HG03439 (cell line): ENCODE measurements around the gene TLE4.
A peak's percentile ranks its signal among the peaks of the same experiment; 100 is the strongest.

Experiments
- ATAC-seq: cut with Tn5 transposase; IDR thresholded peaks from one replicate; pipeline ENCODE4 v1.9.1; 2021; ENCODE audit warnings: mild to moderate bottlenecking, moderate library complexity; ENCODE audit not compliant: unreplicated experiment

The TLE4 gene

DNA sequence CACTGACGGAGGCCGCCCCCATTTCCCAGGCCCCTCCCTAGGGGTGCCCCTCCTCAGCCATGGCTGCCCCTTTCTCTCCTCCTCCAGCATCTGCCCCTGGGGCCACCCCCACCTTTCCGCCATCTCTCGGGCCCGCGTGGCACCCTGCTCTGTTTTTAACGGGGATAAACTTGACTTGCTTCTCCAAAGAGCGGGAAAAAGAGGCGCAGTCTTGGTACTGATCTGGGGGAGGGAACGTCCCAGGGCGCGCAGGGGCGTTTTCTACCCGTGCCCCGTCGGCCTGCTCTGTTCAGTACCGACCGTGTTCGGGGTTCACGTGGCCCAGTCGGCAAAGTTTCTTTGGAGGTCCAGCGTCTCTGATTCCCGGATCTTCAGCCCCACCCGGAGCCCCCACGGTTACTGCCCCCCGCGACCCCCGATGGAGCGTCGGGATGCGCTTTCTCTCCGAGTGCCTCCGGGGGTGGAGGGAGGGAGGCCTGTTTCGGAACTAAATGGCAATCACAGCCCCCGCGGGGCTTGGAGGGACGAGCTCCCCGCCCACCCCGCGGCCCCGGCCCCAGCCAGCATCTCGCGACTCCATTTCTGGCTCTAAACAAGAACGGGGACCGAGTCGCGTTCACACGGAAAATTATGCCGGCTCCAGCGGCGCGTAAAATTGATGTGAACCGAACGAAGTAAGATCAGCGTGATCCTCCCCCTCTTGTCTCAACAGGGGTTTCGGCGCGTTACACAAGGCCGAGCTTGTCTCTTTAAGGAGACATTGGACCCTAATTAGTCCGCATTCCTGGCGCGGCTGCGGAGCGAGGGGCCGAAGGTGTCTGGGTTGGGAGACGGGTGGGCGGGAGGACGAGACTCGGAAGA is 1.1 kb upstream of the TLE4 start:
- peak; percentile 10 for ATAC-seq

DNA sequence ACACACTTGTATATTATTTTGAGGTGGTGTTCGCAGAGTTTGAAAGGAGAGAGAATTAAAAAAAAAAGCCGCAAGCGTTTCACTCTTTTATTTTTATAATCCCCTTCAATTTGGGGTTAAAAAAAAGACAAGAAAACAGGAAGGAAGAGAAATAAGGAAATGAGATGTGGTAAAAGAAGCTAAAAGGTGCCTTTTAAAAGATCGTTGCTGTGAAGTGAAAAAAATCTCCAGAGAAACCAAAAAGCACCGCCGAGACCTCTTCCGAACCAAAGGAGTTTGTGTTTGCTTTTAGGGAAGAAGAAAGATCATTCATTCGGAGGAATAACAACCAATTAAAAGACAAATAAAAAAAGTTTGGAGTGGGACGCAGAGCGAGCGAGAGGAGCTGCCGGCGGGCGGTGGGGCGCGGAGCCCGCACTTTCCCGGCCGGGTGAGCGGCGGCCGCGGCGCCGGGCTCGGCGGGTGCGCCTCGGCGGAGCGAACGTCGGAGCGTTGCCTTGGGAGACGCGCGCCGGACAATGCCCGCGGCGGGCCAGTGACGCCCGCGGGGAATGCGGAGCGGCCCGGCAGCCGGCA is 355 bp downstream of the TLE4 start:
- no peak for ATAC-seq

DNA sequence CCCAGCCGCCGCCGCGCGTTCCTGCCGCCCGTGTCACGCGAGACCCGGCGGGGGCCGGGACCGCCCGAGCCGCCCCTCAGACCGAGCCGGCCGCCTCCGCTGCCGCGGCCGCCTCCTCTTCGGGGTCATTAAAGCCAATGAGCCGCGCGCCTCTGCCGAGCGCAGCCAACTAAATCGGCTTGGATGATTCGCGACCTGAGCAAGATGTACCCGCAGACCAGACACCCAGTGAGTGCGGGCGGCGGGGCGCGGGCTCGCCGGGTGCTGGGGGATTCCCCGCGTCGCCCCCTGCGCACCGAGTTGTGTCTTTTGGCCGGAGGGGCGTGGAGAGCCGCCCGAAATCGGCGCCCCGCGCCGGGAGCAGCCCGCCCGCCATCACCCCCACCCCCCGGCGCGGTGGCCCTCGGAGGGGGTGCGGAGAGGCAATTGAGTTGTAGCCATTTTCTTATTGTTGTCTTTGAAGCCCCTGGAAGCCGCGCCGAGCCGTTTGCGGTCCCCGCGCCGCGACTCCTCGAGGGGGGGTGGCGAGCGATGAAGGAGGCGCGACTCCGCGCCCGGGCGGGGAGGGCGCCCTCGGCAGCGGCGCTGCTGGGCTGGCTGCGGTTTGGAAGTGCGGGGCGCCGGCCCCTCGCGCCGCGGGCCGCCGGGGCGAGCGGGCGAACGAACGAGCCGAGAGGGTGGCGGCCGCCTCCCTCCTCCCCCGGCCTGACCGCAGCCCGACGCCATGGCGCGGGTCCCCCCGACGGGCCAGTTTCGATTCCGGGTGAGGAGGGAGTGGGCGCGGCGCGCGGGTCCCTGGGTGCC is 1.0 kb downstream of the TLE4 start:
- ATAC-seq: no peak

DNA sequence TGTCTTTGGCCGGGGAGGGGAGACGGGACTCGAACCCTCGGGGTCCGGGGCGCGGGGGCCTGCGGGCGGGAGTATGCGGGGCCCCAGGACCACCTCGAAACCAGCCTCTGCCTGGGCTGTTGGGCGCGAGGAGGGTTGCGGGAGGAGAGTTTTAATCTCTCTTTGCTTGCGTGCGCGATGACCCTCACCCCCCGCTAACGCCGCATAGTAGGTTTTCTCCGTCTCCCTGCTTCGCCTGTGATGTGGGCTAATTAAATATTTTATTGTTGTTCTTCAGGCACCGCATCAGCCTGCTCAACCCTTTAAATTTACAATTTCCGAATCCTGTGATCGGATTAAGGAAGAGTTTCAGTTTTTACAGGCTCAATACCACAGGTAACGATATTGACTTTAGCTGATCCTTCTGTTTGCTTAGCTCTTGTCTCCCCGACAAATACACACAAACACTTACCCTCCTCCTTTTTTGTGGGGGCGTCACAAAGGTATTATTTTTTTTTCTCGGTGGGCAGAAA is 1.7 kb downstream of the TLE4 start:
- ATAC-seq: no peak

DNA sequence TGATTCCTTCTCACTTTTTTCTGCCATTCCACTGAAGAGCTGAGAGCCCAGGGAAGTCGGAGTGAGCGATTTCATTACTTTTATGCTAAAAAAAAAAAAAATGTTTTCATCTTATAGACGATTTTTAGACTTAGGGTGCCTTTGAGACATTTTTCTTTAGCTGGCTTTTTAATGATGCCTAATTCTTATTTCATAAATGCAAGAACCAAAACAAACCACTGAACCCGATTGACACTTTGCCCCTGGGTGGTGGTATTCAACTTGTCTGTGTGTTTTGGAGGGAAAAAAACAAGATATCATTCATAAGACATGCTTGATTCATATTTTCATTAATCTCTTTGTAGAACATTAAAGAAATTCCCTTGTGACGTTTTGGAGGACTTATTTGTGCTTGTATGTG is 2.4 kb downstream of the TLE4 start:
- ATAC-seq: no peak

DNA sequence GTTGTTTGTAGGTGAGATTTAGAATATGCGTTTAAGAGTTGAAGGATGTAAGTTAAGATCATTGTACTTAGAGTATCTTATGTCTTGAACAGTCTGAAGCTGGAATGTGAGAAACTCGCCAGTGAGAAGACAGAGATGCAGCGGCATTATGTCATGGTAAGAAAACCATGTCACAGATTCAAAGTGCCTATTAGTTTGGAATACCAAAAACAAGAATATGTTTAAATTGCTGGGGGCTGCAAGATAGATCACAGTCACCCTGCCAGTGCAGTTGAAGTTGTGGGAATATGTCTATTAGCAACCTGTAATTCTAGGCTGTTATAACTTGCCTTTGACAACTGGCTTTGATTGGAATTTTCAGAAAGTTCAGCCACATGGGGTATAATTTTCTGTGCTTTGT is 3.0 kb downstream of the TLE4 start:
- no peak for ATAC-seq

DNA sequence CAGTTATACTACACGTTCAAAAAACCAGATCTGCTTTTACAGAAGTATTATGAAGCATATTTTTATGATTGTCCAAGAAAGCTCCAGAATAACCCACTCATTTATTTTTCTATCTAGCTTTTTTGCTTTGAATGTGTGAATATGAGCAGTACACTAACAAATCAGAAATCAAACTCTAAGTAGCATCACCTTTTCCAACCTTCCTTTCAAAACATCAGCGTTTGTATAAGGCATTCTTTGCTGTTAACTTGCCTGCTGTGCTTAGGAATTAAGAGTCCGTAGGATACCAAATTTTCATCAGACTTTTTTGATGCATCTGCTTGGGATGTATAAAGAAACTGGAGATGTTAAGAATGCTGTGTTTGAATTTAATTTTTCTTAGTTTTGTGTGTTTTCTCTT is 3.8 kb downstream of the TLE4 start:
- ATAC-seq: no peak

DNA sequence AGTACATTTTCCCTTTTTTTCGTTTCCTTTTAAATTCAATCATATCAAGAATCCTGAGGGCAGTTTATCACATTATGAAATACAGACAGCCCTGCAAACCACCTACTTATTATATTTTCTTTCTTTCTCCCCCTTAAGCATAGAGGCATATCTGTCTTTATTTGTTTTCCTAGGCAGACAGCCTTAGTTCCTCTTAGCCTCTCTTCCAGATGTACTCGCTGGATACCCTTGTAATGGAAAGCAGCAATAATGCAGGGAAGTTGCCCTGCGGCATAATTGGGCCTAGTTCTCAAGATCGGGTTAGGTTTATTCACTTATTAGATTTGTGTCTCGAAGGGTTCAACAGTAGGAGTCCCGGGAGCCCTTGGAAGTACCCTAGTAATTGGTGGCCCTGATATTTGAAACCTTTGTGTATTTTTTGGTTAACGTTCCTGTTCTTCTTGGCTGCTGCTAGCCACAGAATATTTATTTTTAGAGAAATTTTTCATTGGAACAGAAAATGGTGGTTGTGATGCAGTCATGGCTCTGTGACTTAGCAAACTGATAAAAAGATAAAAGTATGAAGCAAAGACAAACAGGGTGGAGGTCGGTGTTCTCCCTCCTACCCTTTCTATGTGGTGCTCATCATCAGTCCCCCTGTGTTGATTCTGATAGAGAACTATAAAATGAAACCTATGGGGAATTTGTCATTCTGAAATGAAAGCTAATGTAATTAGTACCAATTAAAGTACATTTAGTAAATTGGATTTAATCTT is 6.4 kb downstream of the TLE4 start:
- no peak for ATAC-seq

DNA sequence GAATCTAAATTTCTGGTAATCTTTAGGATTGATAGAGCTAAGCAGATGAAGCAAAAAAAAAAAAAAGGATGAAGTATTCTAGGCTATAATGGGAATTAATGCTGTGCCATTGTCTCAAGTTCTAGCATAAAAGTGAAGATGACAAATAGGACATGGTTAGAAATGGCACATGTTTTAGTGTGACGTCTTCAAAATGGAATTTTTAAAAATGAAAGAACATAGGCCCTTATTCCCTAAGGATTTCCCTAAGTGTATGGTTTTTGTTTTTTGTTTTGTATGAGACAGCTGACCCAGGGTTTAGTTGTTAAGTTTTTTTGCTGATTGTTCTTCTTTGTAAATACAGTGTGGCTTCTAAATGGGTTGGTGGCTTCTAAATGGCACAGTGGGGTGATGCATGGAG is 7.1 kb downstream of the TLE4 start:
- ATAC-seq: no peak

DNA sequence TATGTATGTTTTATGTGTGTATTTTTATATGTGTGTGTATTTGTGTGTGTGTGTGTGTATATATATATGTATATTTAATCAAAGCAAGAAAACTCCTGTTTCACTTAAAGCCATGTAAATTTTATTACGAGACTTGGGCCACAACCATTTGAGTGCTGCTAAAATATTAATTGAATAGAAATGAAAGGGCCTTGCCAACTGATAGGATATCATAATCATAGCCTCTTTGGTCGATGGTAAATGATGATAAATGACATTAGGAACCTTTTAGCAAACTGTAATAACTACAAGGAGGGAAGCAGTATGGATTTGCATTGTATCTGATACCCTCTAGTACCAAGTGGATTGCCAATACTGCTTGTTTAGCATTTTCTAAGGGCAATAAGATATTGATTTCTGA is 7.9 kb downstream of the TLE4 start:
- no peak for ATAC-seq

DNA sequence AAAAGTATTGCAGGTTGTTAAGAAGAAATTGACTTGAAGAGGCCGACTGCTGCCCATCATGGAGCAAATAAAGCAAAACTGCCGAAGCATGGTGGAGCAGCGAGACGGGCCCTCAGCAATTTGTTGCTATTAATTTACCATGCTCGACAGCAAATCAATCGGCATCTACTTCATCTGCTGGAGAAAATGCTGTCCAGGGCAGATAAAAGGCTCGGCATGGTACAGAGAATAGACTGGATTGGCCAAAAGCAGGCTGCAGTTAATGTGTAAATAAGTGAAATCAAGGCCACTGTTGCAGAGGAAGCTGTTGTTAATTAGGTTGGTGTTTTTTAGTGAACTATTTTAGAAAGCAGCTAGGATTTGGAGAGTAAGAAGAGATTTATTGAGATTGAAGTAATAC is 8.3 kb downstream of the TLE4 start:
- no peak for ATAC-seq

DNA sequence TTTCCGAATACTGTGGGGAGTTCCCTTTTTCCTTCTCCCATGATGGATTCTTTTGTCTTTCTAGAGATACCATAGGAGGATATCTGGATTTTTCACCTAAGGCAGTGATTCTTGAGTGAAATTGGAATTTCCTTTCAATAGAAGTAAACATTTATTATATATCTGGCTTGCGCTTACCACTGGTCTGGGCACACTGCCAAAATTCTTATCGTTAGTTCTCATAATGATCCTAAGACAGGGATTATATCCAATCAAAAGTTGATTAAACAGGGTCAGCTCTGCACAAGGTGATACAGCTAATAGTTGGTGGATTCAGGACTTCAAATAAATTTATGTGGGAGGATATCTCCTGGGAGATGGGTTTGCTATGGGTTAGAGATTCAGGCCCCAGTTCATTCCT is 9.6 kb downstream of the TLE4 start:
- no peak for ATAC-seq

DNA sequence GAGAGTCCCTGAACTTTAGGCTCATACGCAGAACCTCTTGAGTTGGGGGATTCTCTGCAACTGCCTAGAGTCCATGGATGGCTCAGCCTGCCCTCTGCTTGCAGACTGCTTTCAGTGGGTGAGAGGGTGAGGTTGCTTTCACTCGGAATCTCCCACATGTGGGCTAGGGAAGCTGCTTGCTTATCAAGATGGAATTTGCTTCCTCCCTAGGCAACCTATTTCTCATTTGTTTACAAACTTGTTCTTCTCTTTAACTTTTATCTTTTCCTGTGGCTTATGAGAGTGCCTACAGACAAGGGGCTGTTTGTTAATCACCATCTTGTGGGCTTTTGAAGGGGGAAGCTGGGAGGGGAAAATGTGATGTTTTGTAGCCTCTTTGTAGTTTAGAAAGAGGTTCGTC is 10.0 kb downstream of the TLE4 start:
- no peak for ATAC-seq

DNA sequence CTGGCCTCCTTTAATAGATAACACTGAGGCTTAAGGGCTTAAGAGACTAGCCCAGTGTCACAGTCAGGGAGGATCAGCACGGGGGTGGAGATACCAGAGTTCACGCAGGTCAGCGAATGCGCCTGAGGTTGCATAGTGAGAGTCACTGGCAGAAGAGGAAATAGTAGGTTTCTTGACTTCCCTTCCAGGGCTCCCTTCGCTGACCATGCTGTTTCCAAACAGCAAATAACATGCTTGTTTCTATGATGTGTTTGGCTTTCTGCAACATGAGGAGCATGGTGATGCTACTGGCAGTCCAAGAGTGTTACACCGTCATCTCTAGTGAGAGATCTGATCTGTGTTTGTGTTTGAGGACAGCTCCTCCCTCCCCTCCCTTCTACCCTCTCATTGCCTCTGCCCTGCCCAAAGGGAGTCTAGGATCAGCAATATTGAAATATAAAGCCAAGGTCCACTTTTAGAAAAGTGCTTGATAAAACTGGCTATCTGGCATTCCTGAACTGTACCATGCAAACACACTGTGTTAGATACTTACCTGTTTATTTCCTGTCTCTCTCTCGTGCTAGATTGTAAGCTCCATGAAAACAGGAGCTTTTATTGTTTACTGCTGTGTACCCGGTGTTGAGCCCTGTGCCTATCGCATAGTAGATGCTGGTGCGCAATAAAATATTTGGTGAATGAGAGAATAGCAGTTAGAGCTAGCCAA is 12.3 kb downstream of the TLE4 start:
- no peak for ATAC-seq

DNA sequence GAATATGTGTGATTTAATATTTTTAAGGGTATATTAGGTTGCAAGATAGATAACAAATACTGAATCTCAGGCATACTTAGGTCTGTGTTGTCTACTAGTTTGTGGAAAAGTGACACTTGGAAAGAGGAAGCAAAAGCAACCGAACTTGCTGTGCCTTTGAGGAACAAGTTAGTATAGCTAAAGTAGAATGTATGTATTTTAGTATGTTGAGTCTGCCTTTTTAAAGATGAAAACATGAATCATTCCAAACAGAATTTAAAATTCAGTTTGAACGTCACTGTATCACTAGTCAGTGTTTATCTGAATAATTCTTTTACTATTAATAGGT is 12.9 kb downstream of the TLE4 start:
- no peak for ATAC-seq

DNA sequence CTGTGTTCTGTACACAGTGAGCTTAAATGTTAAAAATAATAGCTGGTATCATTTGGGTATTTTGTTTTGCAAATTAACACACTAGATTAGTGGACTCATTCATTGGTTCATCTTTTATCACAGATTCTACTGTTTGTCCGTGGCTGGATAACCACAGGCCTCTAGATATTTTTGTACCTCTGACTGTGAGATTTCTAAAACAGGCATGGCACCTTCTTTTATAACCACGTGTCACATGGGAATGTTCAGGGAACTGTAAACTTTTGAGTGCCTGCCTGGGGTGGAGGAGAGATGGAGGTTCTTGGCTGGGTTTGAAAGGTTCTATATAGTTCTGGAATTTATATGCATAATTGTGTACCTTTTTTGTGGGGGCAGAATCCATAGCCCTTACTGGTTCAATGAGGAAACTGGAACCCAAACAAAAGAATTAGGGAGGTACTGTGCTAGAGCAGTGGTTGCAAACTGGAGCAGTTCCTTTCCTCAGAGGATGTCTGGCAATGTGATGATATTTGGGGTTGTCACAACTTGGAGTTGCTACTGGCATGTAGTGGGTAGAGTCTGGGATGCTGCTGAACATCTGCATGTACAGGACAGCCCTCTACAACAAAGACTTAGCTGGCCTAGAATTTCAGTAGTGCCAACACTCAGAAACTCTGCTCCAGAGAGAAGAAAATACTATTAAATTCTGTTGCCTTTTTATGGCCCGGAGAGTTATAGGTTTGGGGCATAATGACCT is 16.9 kb downstream of the TLE4 start:
- no peak for ATAC-seq

DNA sequence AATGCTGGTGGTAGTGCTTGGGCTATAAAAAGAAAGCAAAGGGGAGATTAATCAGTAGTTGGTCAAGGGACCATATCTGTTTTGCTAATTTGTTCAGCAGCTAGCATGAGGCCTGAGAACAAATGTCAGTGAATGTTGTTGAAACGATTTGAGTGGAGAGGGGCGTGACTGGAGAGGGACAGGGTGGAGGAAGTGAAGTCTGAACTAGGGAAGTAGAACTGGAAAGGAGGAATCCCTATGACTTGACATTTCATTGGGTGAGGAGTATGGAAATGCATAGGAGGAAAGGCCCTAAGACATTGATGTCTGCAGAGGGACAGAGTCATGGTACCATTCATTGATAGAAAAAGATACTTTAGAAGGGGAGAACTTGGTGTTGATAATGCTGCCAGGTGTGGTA is 19.7 kb downstream of the TLE4 start:
- no peak for ATAC-seq

DNA sequence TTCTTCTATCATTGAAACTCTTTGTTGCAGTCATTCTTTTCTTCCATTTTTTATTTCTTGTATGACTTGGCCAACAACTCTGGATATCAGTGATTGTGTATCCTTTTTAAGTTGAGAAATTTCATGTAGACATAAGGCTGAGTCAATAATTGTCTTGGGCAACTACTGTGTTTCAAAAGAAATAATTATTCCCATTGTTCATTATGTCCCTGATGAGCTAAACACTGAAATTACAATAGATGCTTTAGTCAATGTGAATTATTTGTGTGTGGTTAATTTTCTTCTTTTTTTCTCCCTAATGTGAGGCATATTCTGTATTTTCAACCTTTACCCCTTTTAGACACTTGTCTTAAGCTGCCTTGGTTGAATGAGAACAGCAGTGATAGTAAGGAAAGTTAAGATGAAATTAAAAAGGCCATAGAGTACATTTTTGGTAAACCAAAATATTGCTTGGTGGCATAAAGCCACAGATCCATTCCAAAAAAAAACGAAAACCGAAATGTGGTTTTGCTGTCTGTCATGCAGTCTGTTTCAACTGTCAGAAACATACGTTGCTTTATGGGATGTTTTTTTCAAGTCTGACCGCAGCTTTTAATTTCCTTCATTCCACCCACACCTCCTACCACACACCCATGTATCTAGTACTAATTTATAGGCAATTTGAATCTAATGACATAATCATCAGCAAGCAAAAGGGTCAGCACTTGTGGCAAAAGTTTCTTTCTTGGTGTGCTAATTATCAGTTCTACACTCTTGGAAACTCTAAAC is 21.1 kb downstream of the TLE4 start:
- ATAC-seq: no peak
